Lower leg skin (tissue), 4 donors: ENCODE data around the gene ZBTB17. TPM values are rescaled to one million over a fixed set of nuclear protein-coding genes. Genes with fewer than 3 reads are reported as not detected.
A peak's percentile ranks its signal among the peaks of the same experiment; 100 is the strongest.
"Not testable (repeated sequence)": the region's sequence is repeated elsewhere in the genome, so short reads cannot be mapped to it uniquely, and the experiment has no call there.

Source experiments
- DNase-seq, 2 donors: peaks; one replicate each; pipeline ENCODE4 v3.0.0-alpha.2; 2019; ENCODE audit warnings: low spot score in 2 of 2
- H3K4me3 ChIP-seq: fragments of 200-600 bp; sonication (generic); 2 replicates; pipeline ENCODE4 v1.5.1; 2017; ENCODE audit warnings: mild to moderate bottlenecking, low read depth; ENCODE audit not compliant: poor library complexity, severe bottlenecking
- CTCF ChIP-seq, 3 donors: fragments of 450-650 bp; IDR thresholded peaks; one replicate each; pipeline ENCODE4 v1.5.1; 2016; ENCODE audit warnings: antibody characterized with exemption in 3 of 3, mild to moderate bottlenecking in 3 of 3, moderate library complexity in 2 of 3
- POLR2A ChIP-seq, 2 donors: fragments of 450-650 bp; IDR thresholded peaks; one replicate each; pipeline ENCODE4 v1.6.1; 2016 to 2017; ENCODE audit warnings: antibody characterized with exemption in 2 of 2, mild to moderate bottlenecking in 1 of 2, moderate library complexity in 1 of 2
- WGBS, 2 donors: methylation state at CpG; one replicate each; pipeline ENCODE4 v1.1.5; 2018; 5-methylcytosine and 5-hydroxymethylcytosine counted together
- intact Hi-C: fragments of 100-400 bp; cut with DNase I; formaldehyde crosslinking; loops from one replicate; pipeline ENCODE4 v1.15.0; 2023; ENCODE audit warnings: low total_unique reads
- total RNA-seq, 4 donors: library from RNA; depleted of rRNA; stranded (reverse); fragments of >200 nt; gene quantifications; one replicate each; pipeline ENCODE4 v1.1.0, GENCODE V29; 2016

Gene ZBTB17
- total RNA-seq, 4 donors from 2014 or later, result 25.9 to 42.4 (median 29.3) TPM

- TF ChIP-seq POLR2A (IDR thresholded peaks at IDR 0.05) (no peak), CTCF (IDR thresholded peaks at IDR 0.05) (no peak)
- H3K4me3 ChIP-seq, result no peak overlapping the region
- intact Hi-C loops, result no loop called here
- 87 to 92% methylated on average over 13 of the region's 13 CpGs for WGBS, 2 donors
- no peak for DNase-seq
These were observed 13.2 kb upstream of the ZBTB17 start for GRCh38 chr1:15988856-15989736.

GRCh38 chr1:15985611-15986297, 9.9 kb upstream of the ZBTB17 start:
- TF ChIP-seq CTCF (IDR thresholded peaks at IDR 0.05) (no peak), POLR2A (IDR thresholded peaks at IDR 0.05) (no peak)
- intact Hi-C loops, result no loop called here
- no peak overlapping the region for H3K4me3 ChIP-seq
- DNase-seq, result no peak
- WGBS, 2 donors, result 52 to 57% methylated on average over 5 of the region's 5 CpGs

GRCh38 chr1:15983275-15983674, 7.4 kb upstream of the ZBTB17 start:
- 26 to 47% methylated on average over 1 of the region's 1 CpG for WGBS, 2 donors
- intact Hi-C loops, result no loop called here
- no peak overlapping the region for H3K4me3 ChIP-seq
- DNase-seq, result no peak
- TF ChIP-seq POLR2A (IDR thresholded peaks at IDR 0.05) (no peak), CTCF (IDR thresholded peaks at IDR 0.05) (no peak)

GRCh38 chr1:15981679-15982078, 5.8 kb upstream of the ZBTB17 start:
- H3K4me3 ChIP-seq, result no peak overlapping the region
- intact Hi-C loops, result no loop called here
- no peak for DNase-seq
- WGBS, 2 donors, result 92% methylated on average over 3 of the region's 3 CpGs
- no peak for TF ChIP-seq POLR2A (IDR thresholded peaks at IDR 0.05)
- no peak for TF ChIP-seq CTCF (IDR thresholded peaks at IDR 0.05)

GRCh38 chr1:15977947-15978346, 2.0 kb upstream of the ZBTB17 start:
- 92% methylated on average over 4 of the region's 4 CpGs for WGBS, 2 donors
- H3K4me3 ChIP-seq, intact Hi-C loops, DNase-seq: not testable (repeated sequence)

GRCh38 chr1:15975358-15975804, 520 bp downstream of the ZBTB17 start:
- WGBS, 2 donors, result 0 to 1% methylated on average over 18 to 41 of the region's 47 CpGs
- intact Hi-C loops, result no loop called here
- TF ChIP-seq CTCF (IDR thresholded peaks at IDR 0.05), result no peak
- TF ChIP-seq POLR2A (IDR thresholded peaks at IDR 0.05), result no peak
- H3K4me3 ChIP-seq, result peak overlapping the region; percentile 77
- DNase-seq, result no peak
